Measurements from ENCODE around the gene UBE2I.

Gene UBE2I

GRCh38 chr16:1342526-1343427, 33.3 kb downstream of the UBE2I start:
- peak in 48 of 51 donors; percentile 8 to 90 (median 66) for DNase-seq

- DNase-seq = no peak
Observed at GRCh38 chr16:1343428-1344242, 34.2 kb downstream of the UBE2I start.

DNA sequence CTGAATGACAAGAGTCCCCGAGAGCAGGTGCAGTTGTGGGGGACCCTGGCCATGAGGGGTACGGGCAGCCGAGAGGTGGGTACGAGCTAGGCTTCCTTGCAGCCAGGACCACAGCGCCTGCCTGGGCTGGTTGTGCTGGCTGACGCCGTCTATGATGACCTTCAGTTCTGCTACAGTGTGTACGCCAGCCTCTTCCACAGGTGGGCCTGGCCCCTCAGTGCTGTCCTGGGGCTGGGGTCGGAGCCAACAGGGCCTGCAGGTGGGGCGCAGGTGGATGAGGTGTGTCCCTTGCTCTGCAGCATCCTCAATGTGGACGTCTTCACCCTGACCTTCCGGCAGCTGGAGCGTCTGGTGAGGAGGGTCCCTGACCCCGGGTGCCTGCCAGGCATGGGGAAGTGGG, 35.1 kb downstream of the UBE2I start:
- DNase-seq = no peak

GRCh38 chr16:1345087-1345486, 35.7 kb downstream of the UBE2I start:
- DNase-seq = no peak

GRCh38 chr16:1345651-1346421, 36.4 kb downstream of the UBE2I start:
- no peak for DNase-seq

DNA sequence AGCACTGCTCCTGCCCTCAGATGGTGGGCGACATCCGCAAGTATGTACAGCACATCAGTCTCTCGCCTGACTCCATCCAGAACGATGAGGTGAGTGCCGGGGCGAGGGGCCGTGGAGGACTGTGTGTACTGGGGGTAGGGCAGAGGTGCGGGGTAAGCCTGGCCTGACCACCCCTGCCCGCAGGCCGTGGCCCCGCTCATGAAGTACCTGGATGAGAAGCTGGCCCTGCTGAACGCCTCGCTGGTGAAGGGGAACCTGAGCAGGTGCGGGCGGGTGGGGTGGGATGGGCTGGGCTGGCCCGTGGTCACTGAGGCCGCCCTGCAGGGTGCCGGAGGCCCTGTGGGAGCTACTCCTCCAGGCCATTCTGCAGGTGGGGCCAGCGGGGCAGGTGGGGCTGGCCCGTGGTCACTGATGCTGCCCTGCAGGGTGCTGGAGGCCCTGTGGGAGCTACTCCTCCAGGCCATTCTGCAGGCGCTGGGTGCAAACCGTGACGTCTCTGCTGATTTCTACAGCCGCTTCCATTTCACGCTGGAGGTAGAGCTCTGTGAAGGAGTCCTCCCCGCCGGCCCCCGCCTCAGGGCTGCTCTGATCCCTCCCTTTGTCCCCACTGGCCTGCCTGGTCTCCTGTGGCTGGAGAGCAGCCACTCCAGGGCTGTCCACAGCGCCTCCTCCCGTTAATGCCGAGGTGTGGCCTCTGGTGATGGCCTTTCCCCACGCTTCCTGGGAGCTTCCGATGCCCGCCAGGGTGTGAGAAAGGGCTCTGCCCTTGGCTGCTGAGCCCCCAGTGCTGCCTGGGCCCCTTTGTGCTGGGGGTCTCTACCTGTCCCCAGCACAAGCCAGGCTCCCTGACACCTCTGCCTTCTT, 37.2 kb downstream of the UBE2I start:
- no peak for DNase-seq

- no peak for DNase-seq
Observed at GRCh38 chr16:1347286-1347855, 37.9 kb downstream of the UBE2I start.

DNA sequence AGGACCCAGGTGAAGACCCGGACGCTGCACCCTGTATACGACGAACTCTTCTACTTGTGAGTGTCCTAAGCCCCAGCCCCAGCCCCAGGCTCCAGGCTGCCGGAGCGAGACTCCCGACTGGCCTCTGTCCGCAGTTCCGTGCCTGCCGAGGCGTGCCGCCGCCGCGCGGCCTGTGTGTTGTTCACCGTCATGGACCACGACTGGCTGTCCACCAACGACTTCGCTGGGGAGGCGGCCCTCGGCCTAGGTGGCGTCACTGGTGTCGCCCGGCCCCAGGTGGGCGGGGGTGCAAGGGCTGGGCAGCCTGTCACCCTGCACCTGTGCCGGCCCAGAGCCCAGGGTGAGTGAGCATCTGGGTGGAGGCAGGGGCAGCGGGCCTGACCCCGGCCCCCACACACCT, 38.5 kb downstream of the UBE2I start:
- DNase-seq = no peak

- no peak for DNase-seq
Observed at GRCh38 chr16:1348441-1348840, 39.0 kb downstream of the UBE2I start.

DNA sequence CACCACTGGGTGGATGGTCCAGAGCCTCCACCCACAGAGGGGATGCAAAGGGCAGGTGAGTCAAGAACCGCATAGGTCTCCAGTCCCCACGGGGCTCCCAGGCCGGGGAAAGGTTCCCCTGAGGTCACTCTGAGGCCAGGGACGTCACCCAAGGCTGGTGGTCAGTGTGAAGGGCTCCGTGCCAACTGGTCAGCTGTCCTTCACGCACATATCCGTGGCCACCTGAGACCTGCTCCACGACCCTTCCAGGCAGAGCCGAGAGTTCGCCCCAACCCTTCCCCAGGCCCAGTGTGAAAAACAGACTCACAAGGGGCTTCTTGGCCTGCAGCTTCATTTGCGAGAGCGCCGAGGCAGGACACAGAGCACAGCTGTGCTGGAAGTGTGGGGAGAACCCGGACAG, 39.5 kb downstream of the UBE2I start:
- DNase-seq = no peak

DNA sequence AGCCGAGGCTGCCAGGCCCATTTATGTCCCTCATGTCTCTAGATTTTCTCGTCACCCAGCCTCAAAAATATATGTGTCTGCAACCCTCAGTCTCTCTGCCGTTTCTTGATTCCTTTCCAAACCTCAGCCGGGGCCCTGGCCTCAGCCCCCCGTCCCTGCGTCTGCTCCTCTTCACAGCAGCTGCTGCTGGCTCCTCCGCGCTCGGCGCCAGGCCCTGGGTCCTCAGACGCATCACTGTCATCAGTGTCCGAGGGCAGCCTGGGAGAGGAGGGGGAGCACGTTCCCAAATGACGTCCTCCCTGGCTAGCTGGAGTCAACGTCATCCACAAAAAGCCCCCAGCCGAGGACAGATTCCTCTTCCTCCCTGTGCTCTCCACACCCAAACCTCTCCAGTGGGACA, 39.9 kb downstream of the UBE2I start:
- no peak for DNase-seq

DNA sequence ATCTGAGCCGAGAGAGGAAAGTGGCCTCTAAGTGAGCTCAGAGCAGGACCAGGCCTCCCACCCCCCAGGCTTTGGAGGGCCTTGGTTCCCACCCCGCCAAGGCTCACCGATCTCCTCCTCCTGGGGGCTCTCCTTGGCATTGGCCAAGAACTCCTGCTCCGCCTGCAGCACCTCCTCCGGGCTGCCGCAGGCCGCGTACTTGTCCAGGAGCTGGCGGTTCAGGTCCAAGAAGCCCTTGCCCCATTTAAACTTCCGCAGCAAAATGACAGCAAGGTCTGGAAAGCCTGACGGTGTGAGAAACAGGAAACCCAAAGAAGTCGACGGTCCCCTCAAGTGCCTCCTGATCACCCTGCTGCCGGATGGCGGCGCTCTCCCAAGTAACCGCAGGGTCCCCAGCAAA, 40.5 kb downstream of the UBE2I start:
- no peak for DNase-seq

DNA sequence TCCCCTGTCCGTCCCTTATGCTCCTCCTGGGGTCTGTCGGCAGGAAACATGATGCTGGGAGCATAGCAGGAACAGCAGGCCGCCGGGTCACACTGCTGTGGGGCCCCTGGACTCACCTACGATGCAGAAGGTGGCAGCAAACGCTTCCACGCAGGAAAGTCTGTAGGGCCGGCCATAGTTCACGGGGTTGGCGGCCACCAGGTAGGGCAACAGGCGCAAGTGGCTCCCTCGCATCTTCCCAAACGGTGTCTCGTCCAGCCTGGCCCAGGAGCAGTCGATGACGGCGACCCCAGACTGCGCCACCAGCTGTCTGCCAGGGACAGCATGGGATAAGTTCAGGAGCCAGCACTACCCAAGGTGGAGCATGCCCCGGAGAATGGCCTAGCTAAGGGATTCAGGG, 41.3 kb downstream of the UBE2I start:
- no peak for DNase-seq

DNA sequence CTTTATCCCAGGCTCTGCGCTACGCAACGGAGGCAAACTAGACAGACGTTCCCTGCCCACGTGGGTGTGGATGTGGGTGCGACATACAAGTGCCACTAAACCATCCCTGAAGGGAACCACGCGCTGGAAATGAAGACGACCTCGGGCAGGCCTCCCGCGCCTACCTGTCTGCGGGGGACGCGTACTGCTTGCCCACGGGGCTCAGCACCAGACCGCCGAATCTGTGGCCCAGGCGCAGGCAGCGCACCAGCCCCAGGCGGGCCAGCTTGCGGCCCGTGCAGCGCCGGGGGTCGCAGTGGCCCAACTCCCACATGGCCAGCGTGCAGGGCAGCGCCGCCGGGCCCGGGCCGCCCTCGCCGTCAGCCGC, 41.8 kb downstream of the UBE2I start:
- DNase-seq = no peak

DNA sequence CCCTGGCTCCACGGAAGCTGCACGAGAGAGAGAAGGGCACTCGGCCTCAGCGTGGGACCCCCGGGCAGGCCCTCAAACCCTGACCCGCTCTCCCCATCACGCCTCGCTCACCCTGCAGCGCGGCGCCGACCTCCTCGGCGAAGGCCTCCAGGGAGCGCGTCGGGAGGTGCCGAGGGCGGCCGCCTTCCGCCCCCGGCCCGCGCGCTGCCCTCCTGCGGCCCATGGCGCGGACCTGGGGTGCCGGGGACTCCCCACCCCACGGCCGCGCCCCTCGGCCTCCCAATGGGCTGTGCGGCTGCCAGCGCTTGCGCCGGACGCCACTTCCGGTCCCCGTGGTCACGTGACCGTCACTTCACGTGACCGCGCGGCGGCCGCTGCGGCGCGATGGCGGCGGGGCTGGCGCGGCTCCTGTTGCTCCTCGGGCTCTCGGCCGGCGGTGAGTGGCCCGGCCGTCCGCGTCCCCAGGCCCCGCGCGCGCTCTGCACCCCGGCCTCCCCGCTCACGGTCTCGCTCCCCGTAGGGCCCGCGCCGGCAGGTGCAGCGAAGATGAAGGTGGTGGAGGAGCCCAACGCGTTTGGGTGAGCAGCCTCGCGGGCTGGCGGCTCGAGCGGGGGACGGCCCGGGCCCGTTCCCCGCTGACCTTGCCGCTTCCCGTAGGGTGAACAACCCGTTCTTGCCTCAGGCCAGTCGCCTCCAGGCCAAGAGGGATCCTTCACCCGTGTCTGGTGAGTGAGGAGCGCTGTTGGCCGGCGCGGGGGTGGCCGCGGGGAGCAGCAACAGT, 42.3 kb downstream of the UBE2I start, which contains the start of the genes GNPTG and TSR3:
Gene GNPTG, plus strand, starts transcription at position 350 of the 781 bp plus-strand sequence. Its CDS starts 35 bp downstream, at position 385.
Gene TSR3, minus strand, starts transcription at position 297 of the 781 bp plus-strand sequence. Its CDS starts 74 bp downstream, at position 223.
- DNase-seq = peak in 49 of 51 donors; percentile 12 to 84 (median 65)

DNA sequence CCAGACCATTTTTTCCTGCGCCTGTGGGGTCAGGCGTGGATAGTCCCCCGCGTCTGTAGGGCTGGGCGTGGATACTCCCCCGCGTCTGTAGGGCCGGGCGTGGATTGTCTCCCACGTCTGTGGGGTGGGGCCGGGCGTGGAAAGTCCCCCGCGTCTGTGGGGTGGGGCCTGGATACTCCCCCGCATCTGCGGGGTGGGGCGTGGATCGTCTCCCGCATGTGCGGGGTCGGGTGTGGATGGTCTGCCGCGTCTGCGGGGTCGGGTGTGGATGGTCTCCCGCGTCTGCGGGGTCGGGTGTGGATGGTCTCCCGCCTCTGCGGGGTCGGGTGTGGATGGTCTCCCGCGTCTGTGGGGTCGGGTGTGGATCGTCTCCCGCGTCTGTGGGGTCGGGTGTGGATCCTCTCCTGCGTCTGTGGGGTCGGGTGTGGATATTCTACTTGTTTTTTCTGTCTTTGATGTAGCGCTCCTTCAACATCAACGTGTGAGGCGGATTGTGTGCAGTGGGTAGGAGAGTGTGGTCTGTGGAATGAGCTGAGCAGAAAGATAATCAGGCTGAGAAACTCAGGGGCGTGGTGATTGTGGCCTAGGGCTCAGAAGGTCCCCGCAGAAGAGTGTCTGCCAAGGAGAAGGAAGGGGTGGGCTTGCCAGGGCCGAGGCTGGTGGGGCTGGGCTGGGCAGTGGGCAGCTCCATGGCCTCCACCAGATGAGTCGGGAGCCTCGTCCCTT, 45.5 kb downstream of the UBE2I start:
- no peak for DNase-seq

DNA sequence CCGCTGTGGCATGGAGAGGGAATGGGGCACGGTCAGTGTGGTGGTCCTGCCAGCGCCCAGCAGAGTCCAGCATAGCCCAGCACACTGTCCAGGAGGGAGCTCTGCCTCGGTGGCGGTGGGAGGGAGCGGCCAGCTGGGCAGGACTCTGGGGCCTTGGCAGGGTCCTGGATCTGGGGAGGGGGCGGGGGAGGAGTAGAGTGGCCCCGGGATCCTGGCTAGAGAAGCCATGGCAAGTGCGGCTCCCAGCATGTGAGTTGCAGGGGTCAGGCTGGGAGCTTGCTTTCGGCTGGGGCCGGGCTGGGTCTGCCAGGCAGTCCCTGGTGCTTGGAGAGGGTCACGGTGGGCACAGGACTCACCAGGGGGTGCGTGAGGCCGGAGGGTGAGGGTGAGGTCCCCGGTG, 46.2 kb downstream of the UBE2I start:
- DNase-seq = no peak

GRCh38 chr16:1356061-1356900, 46.8 kb downstream of the UBE2I start:
- no peak for DNase-seq
